ENCODE results near the gene STX8. TPM values are rescaled to one million over a fixed set of nuclear protein-coding genes. Genes with fewer than 3 reads are reported as not detected.

The STX8 gene
- total and polyA plus RNA-seq, 3 donors from 2014 or later, result 103 to 160 (median 125) TPM

- TF ChIP-seq CTCF (IDR thresholded peaks at IDR 0.05), result no peak
- no peak for TF ChIP-seq POLR2A (IDR thresholded peaks at IDR 0.05)
- H3K4me1 ChIP-seq, result no peaks in the 10 kb centered on the region
- H3K27me3 ChIP-seq, result no peaks in the 10 kb centered on the region
- no peak for DNase-seq
- intact Hi-C loops (cut with DNase I; ENCODE audit: low total_unique reads), result no loop called here
- H3K36me3 ChIP-seq (ENCODE audit: low read depth, missing control alignments), result no peaks in the 10 kb centered on the region
- 38 to 43% methylated on average over 4 of the region's 4 CpGs for WGBS, 2 donors
- no peaks in the 10 kb centered on the region for H3K9me3 ChIP-seq
- no peak overlapping the region for H3K4me3 ChIP-seq
- H3K27ac ChIP-seq, result no peak overlapping the region
These were observed 129.1 kb downstream of the STX8 start for GRCh38 chr17:9446528-9446927.

- H3K27ac ChIP-seq, result no peak overlapping the region
- no peak for TF ChIP-seq CTCF (IDR thresholded peaks at IDR 0.05)
- intact Hi-C loops (cut with DNase I; ENCODE audit: low total_unique reads), result no loop called here
- no peaks in the 10 kb centered on the region for H3K27me3 ChIP-seq
- no peaks in the 10 kb centered on the region for H3K4me1 ChIP-seq
- no peaks in the 10 kb centered on the region for H3K9me3 ChIP-seq
- H3K4me3 ChIP-seq, result no peak overlapping the region
- DNase-seq, result no peak
- 86 to 87% methylated on average over 7 of the region's 7 CpGs for WGBS, 2 donors
- no peaks in the 10 kb centered on the region for H3K36me3 ChIP-seq (ENCODE audit: low read depth, missing control alignments)
These were observed 130.2 kb downstream of the STX8 start for GRCh38 chr17:9445424-9445823.

GRCh38 chr17:9444687-9445086 lies 130.9 kb downstream of the STX8 start:
- H3K27ac ChIP-seq, result no peak overlapping the region
- no peak overlapping the region for H3K4me3 ChIP-seq
- intact Hi-C loops (cut with DNase I; ENCODE audit: low total_unique reads), result no loop called here
- no peak for DNase-seq
- no peaks in the 10 kb centered on the region for H3K4me1 ChIP-seq
- H3K36me3 ChIP-seq (ENCODE audit: low read depth, missing control alignments), result no peaks in the 10 kb centered on the region
- TF ChIP-seq CTCF (IDR thresholded peaks at IDR 0.05) (no peak), POLR2A (IDR thresholded peaks at IDR 0.05) (no peak)
- WGBS, 2 donors, result 78 to 79% methylated on average over 5 of the region's 5 CpGs
- no peaks in the 10 kb centered on the region for H3K27me3 ChIP-seq
- H3K9me3 ChIP-seq, result no peaks in the 10 kb centered on the region

- Histone ChIP-seq H3K27me3 (no peaks in the 10 kb centered on the region), H3K9me3 (no peaks in the 10 kb centered on the region), H3K36me3 (ENCODE audit: low read depth, missing control alignments) (no peaks in the 10 kb centered on the region), H3K4me1 (no peaks in the 10 kb centered on the region), H3K4me3 (no peak overlapping the region), H3K27ac (no peak overlapping the region)
- 88 to 96% methylated on average over 5 of the region's 5 CpGs for WGBS, 2 donors
- intact Hi-C loops (cut with DNase I; ENCODE audit: low total_unique reads), result no loop called here
- DNase-seq, result no peak
- TF ChIP-seq CTCF (IDR thresholded peaks at IDR 0.05) (no peak), POLR2A (IDR thresholded peaks at IDR 0.05) (no peak)
These were observed 131.8 kb downstream of the STX8 start for GRCh38 chr17:9443811-9444210.

GRCh38 chr17:9439851-9440250 lies 135.8 kb downstream of the STX8 start:
- Histone ChIP-seq H3K27ac (no peak overlapping the region), H3K9me3 (no peaks in the 10 kb centered on the region), H3K27me3 (no peaks in the 10 kb centered on the region), H3K4me1 (no peaks in the 10 kb centered on the region), H3K36me3 (ENCODE audit: low read depth, missing control alignments) (no peaks in the 10 kb centered on the region), H3K4me3 (no peak overlapping the region)
- no peak for DNase-seq
- TF ChIP-seq CTCF (IDR thresholded peaks at IDR 0.05), result no peak
- TF ChIP-seq POLR2A (IDR thresholded peaks at IDR 0.05), result no peak
- intact Hi-C loops (cut with DNase I; ENCODE audit: low total_unique reads), result no loop called here
- 84 to 95% methylated on average over 3 of the region's 3 CpGs for WGBS, 2 donors
